ENCODE measurements around the gene HORMAD2.

Gene HORMAD2

GRCh38 chr22:30167734-30168133 lies 87.5 kb downstream of the HORMAD2 start:
- no peak for DNase-seq (ENCODE audit: low spot score)

GRCh38 chr22:30169002-30169401 lies 88.7 kb downstream of the HORMAD2 start:
- DNase-seq (ENCODE audit: low spot score), result no peak

- no peak for DNase-seq (ENCODE audit: low spot score)
Observed at GRCh38 chr22:30170129-30170528, 89.9 kb downstream of the HORMAD2 start.

- DNase-seq (ENCODE audit: low spot score), result no peak
Observed at GRCh38 chr22:30171008-30171407, 90.7 kb downstream of the HORMAD2 start.

- no peak for DNase-seq (ENCODE audit: low spot score)
Observed at GRCh38 chr22:30175690-30176288, 95.5 kb downstream of the HORMAD2 start.

GRCh38 chr22:30176431-30176830 lies 96.2 kb downstream of the HORMAD2 start:
- DNase-seq (ENCODE audit: low spot score), result no peak

- DNase-seq (ENCODE audit: low spot score), result no peak
Observed at GRCh38 chr22:30178181-30179126, 98.2 kb downstream of the HORMAD2 start.

GRCh38 chr22:30180616-30181015 lies 100.4 kb downstream of the HORMAD2 start:
- DNase-seq (ENCODE audit: low spot score), result no peak

- DNase-seq (ENCODE audit: low spot score), result no peak
Observed at GRCh38 chr22:30181459-30182349, 101.4 kb downstream of the HORMAD2 start.

GRCh38 chr22:30182350-30182745 lies 102.1 kb downstream of the HORMAD2 start:
- DNase-seq (ENCODE audit: low spot score), result peak; percentile 95

- no peak for DNase-seq (ENCODE audit: low spot score)
Observed at GRCh38 chr22:30182815-30183214, 102.6 kb downstream of the HORMAD2 start.

- no peak for DNase-seq (ENCODE audit: low spot score)
Observed at GRCh38 chr22:30183271-30183670, 103.0 kb downstream of the HORMAD2 start.

- DNase-seq (ENCODE audit: low spot score), result peak; percentile 65
Observed at GRCh38 chr22:30183861-30184278, 103.6 kb downstream of the HORMAD2 start.

- peak; percentile 64 for DNase-seq (ENCODE audit: low spot score)
Observed at GRCh38 chr22:30185129-30185528, 104.9 kb downstream of the HORMAD2 start.

- no peak for DNase-seq (ENCODE audit: low spot score)
Observed at GRCh38 chr22:30185549-30185948, 105.3 kb downstream of the HORMAD2 start.

- DNase-seq (ENCODE audit: low spot score), result no peak
Observed at GRCh38 chr22:30186041-30186440, 105.8 kb downstream of the HORMAD2 start.

GRCh38 chr22:30186510-30186909 lies 106.2 kb downstream of the HORMAD2 start:
- no peak for DNase-seq (ENCODE audit: low spot score)

- no peak for DNase-seq (ENCODE audit: low spot score)
Observed at GRCh38 chr22:30187094-30187493, 106.8 kb downstream of the HORMAD2 start.

- peak; percentile 59 for DNase-seq (ENCODE audit: low spot score)
Observed at GRCh38 chr22:30187529-30188407, 107.5 kb downstream of the HORMAD2 start.

- DNase-seq (ENCODE audit: low spot score), result peak; percentile 67
Observed at GRCh38 chr22:30188911-30189310, 108.6 kb downstream of the HORMAD2 start.

- no peak for DNase-seq (ENCODE audit: low spot score)
Observed at GRCh38 chr22:30190574-30190973, 110.3 kb downstream of the HORMAD2 start.

Data from kidney tubule cell (primary cell).